ENCODE results near the gene RNASE9. TPM values are rescaled to one million over a fixed set of nuclear protein-coding genes. Genes with fewer than 3 reads are reported as not detected.
A peak's percentile ranks its signal among the peaks of the same experiment; 100 is the strongest.

RNASE9 gene
- total and polyA plus RNA-seq, 2 experiments from 2014 or later: 0.24 TPM; not detected in 1

- no peak for TF ChIP-seq NANOG (IDR thresholded peaks at IDR 0.05; ENCODE audit: borderline replicate concordance)
- TF ChIP-seq ZNF114 (CRISPR knock-in tag; IDR thresholded peaks at IDR 0.05): no peak
- TF ChIP-seq ZNF331 (CRISPR knock-in tag; IDR thresholded peaks at IDR 0.05; ENCODE audit: low read depth): no peak
- TF ChIP-seq EZH2 (IDR thresholded peaks at IDR 0.05; ENCODE audit: low read depth, unreplicated experiment): no peak
- TF ChIP-seq EZH2phosphoT487 (IDR thresholded peaks at IDR 0.05; ENCODE audit: unreplicated experiment): no peak
- no peak for TF ChIP-seq CREB1 (CRISPR knock-in tag; IDR thresholded peaks at IDR 0.05; ENCODE audit: low read depth)
- no peak for TF ChIP-seq ETS1 (IDR thresholded peaks at IDR 0.05)
- TF ChIP-seq, protein P1, sequence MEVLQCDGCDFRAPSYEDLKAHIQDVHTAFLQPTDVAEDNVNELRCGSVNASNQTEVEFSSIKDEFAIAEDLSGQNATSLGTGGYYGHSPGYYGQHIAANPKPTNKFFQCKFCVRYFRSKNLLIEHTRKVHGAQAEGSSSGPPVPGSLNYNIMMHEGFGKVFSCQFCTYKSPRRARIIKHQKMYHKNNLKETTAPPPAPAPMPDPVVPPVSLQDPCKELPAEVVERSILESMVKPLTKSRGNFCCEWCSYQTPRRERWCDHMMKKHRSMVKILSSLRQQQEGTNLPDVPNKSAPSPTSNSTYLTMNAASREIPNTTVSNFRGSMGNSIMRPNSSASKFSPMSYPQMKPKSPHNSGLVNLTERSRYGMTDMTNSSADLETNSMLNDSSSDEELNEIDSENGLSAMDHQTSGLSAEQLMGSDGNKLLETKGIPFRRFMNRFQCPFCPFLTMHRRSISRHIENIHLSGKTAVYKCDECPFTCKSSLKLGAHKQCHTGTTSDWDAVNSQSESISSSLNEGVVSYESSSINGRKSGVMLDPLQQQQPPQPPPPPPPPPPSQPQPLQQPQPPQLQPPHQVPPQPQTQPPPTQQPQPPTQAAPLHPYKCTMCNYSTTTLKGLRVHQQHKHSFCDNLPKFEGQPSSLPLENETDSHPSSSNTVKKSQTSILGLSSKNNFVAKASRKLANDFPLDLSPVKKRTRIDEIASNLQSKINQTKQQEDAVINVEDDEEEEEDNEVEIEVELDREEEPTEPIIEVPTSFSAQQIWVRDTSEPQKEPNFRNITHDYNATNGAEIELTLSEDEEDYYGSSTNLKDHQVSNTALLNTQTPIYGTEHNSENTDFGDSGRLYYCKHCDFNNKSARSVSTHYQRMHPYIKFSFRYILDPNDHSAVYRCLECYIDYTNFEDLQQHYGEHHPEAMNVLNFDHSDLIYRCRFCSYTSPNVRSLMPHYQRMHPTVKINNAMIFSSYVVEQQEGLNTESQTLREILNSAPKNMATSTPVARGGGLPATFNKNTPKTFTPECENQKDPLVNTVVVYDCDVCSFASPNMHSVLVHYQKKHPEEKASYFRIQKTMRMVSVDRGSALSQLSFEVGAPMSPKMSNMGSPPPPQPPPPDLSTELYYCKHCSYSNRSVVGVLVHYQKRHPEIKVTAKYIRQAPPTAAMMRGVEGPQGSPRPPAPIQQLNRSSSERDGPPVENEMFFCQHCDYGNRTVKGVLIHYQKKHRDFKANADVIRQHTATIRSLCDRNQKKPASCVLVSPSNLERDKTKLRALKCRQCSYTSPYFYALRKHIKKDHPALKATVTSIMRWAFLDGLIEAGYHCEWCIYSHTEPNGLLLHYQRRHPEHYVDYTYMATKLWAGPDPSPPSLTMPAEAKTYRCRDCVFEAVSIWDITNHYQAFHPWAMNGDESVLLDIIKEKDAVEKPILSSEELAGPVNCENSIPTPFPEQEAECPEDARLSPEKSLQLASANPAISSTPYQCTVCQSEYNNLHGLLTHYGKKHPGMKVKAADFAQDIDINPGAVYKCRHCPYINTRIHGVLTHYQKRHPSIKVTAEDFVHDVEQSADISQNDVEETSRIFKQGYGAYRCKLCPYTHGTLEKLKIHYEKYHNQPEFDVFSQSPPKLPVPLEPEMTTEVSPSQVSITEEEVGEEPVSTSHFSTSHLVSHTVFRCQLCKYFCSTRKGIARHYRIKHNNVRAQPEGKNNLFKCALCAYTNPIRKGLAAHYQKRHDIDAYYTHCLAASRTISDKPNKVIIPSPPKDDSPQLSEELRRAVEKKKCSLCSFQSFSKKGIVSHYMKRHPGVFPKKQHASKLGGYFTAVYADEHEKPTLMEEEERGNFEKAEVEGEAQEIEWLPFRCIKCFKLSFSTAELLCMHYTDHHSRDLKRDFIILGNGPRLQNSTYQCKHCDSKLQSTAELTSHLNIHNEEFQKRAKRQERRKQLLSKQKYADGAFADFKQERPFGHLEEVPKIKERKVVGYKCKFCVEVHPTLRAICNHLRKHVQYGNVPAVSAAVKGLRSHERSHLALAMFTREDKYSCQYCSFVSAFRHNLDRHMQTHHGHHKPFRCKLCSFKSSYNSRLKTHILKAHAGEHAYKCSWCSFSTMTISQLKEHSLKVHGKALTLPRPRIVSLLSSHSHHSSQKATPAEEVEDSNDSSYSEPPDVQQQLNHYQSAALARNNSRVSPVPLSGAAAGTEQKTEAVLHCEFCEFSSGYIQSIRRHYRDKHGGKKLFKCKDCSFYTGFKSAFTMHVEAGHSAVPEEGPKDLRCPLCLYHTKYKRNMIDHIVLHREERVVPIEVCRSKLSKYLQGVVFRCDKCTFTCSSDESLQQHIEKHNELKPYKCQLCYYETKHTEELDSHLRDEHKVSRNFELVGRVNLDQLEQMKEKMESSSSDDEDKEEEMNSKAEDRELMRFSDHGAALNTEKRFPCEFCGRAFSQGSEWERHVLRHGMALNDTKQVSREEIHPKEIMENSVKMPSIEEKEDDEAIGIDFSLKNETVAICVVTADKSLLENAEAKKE (CRISPR knock-in tag; IDR thresholded peaks at IDR 0.05): no peak
- TF ChIP-seq CTCF (conservative IDR thresholded peaks at IDR 0.05; ENCODE audit: low read depth in 2 of 2): no peak
- TF ChIP-seq JUNB (IDR thresholded peaks at IDR 0.05; ENCODE audit: unreplicated experiment): no peak
- TF ChIP-seq STAT1 (IDR thresholded peaks at IDR 0.05; ENCODE audit: unreplicated experiment): no peak
- no peak for TF ChIP-seq REST (IDR thresholded peaks at IDR 0.05; ENCODE audit: unreplicated experiment)
- no peak for TF ChIP-seq POLR2AphosphoS5 (IDR thresholded peaks at IDR 0.05; ENCODE audit: low read depth)
- peak overlapping the region; percentile 95 for H2AFZ ChIP-seq
- Mint-ChIP-seq H3K27ac (no peak overlapping the region), H3K4me1 (peaks cover 5% of the 10 kb centered on the region; the same call in 2 of the 3 replicates), H3K9me3 (no peaks in the 10 kb centered on the region; the same call in 2 of the 3 replicates), H3K36me3 (ENCODE audit: low read depth) (no peaks in the 10 kb centered on the region; the same call in 2 of the 3 replicates), H3K4me3 (no peak overlapping the region), H3K27me3 (ENCODE audit: insufficient read depth, low read depth, poor library complexity) (no peaks in the 10 kb centered on the region)
- no peaks in the 10 kb centered on the region for H3K79me2 ChIP-seq (replicated peaks; ENCODE audit: insufficient read depth)
- peaks cover 2% of the 10 kb centered on the region; the same call in 1 of the 2 replicates for H3K9me2 ChIP-seq (ENCODE audit: insufficient read depth)
- H3K4me2 ChIP-seq: no peak overlapping the region
- no peaks in the 10 kb centered on the region for H4K20me1 ChIP-seq (replicated peaks; ENCODE audit: insufficient read depth)
- H3K36me3 ChIP-seq (ENCODE audit: insufficient read depth): no peaks in the 10 kb centered on the region
- no peak for DNase-seq (ENCODE audit: low spot score)
- no peak overlapping the region for H3K27ac ChIP-seq (ENCODE audit: low read depth)
- H3F3A ChIP-seq (replicated peaks; ENCODE audit: low read depth): no peaks in the 10 kb centered on the region
- 0 out of 2 replicates have a peak, but pooled peaks cover 11% of the 10 kb centered on the region for H3K4me1 ChIP-seq (ENCODE audit: insufficient read depth)
- no peaks in the 10 kb centered on the region for H3K27me3 ChIP-seq (ENCODE audit: insufficient read depth)
- ATAC-seq: no peak
- no peak overlapping the region for H3K4me3 ChIP-seq
Observed at GRCh38 chr14:20512177-20512905, 48.5 kb downstream of the RNASE9 start.

All from GM23338 (cell line).